ENCODE data around the gene RASGRF2. TPM values are rescaled to one million over a fixed set of nuclear protein-coding genes. Genes with fewer than 3 reads are reported as not detected.

RASGRF2 gene
- polyA plus RNA-seq, 1 donor from 2014 or later, result 0.42 TPM

DNA sequence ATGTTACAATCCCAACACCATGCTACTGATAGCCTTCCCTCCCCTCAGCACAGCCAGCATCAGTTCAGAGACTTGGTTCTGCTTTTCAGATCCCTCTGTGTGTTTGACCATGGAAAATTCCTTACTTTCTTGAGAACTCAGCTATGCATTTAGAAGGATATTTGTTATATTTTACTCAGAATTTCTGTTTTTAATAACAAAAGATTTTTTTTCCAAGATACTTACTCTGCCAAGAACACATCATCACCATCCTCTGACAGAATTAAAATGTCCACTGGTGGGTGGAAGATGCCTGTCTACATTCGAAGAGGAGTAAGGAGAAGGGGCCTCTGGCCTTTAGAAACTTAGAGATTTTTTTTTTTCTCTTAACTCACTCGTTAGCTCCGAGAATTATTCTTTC, 216.9 kb downstream of the RASGRF2 start:
- H3K4me3 ChIP-seq (ENCODE audit: low read length), result no peak overlapping the region
- H4K20me1 ChIP-seq (ENCODE audit: insufficient read depth), result no peaks in the 10 kb centered on the region
- H3K9me3 ChIP-seq (ENCODE audit: low read length), result no peaks in the 10 kb centered on the region
- no peaks in the 10 kb centered on the region for H3K27me3 ChIP-seq (ENCODE audit: insufficient read depth, low read depth, low read length)
- H3K4me2 ChIP-seq (ENCODE audit: low read length), result no peak overlapping the region
- no peaks in the 10 kb centered on the region for H3K79me2 ChIP-seq (replicated peaks; ENCODE audit: insufficient read depth, low read length)
- H2AFZ ChIP-seq (ENCODE audit: low read depth, low read length), result no peak overlapping the region
- TF ChIP-seq EZH2 (IDR thresholded peaks at IDR 0.05; ENCODE audit: borderline replicate concordance, insufficient read depth, low read length, poor library complexity, severe bottlenecking) (no peak), SMC3 (conservative IDR thresholded peaks at IDR 0.05; ENCODE audit: poor library complexity) (no peak), EP300 (conservative IDR thresholded peaks at IDR 0.05; ENCODE audit: poor library complexity, severe bottlenecking) (no peak), TAF1 (IDR thresholded peaks at IDR 0.05; ENCODE audit: low read depth) (no peak), RAD21 (conservative IDR thresholded peaks at IDR 0.05) (no peak), MXI1 (conservative IDR thresholded peaks at IDR 0.05; ENCODE audit: poor library complexity, severe bottlenecking) (no peak), REST (IDR thresholded peaks at IDR 0.05; ENCODE audit: borderline replicate concordance) (no peak), POLR2AphosphoS5 (IDR thresholded peaks at IDR 0.05) (no peak)
- TF ChIP-seq, protein P1, sequence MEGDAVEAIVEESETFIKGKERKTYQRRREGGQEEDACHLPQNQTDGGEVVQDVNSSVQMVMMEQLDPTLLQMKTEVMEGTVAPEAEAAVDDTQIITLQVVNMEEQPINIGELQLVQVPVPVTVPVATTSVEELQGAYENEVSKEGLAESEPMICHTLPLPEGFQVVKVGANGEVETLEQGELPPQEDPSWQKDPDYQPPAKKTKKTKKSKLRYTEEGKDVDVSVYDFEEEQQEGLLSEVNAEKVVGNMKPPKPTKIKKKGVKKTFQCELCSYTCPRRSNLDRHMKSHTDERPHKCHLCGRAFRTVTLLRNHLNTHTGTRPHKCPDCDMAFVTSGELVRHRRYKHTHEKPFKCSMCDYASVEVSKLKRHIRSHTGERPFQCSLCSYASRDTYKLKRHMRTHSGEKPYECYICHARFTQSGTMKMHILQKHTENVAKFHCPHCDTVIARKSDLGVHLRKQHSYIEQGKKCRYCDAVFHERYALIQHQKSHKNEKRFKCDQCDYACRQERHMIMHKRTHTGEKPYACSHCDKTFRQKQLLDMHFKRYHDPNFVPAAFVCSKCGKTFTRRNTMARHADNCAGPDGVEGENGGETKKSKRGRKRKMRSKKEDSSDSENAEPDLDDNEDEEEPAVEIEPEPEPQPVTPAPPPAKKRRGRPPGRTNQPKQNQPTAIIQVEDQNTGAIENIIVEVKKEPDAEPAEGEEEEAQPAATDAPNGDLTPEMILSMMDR (IDR thresholded peaks at IDR 0.05; ENCODE audit: poor library complexity, severe bottlenecking), result no peak
- no peaks in the 10 kb centered on the region for H3K9me2 ChIP-seq (ENCODE audit: insufficient read depth, low read length)
- H3F3A ChIP-seq (ENCODE audit: insufficient read depth, low read length, poor library complexity, severe bottlenecking), result no peaks in the 10 kb centered on the region
- no peak overlapping the region for H3K9ac ChIP-seq (ENCODE audit: low read length)
- H3K27ac ChIP-seq (ENCODE audit: low read length), result no peak overlapping the region
- no peaks in the 10 kb centered on the region for H3K36me3 ChIP-seq (ENCODE audit: insufficient read depth, low read length)

GRCh38 chr5:81179959-81180358, 219.8 kb downstream of the RASGRF2 start:
- H3K4me3 ChIP-seq (ENCODE audit: low read length), result no peak overlapping the region
- no peak overlapping the region for H3K4me2 ChIP-seq (ENCODE audit: low read length)
- H3F3A ChIP-seq (ENCODE audit: insufficient read depth, low read length, poor library complexity, severe bottlenecking), result peaks cover 5% of the 10 kb centered on the region
- no peaks in the 10 kb centered on the region for H3K9me3 ChIP-seq (ENCODE audit: low read length)
- H3K36me3 ChIP-seq (ENCODE audit: insufficient read depth, low read length), result no peaks in the 10 kb centered on the region
- no peak overlapping the region for H2AFZ ChIP-seq (ENCODE audit: low read depth, low read length)
- no peaks in the 10 kb centered on the region for H3K79me2 ChIP-seq (replicated peaks; ENCODE audit: insufficient read depth, low read length)
- no peaks in the 10 kb centered on the region for H3K9me2 ChIP-seq (ENCODE audit: insufficient read depth, low read length)
- no peaks in the 10 kb centered on the region for H4K20me1 ChIP-seq (ENCODE audit: insufficient read depth)
- TF ChIP-seq TAF1 (IDR thresholded peaks at IDR 0.05; ENCODE audit: low read depth) (no peak), SMC3 (conservative IDR thresholded peaks at IDR 0.05; ENCODE audit: poor library complexity) (no peak), REST (IDR thresholded peaks at IDR 0.05; ENCODE audit: borderline replicate concordance) (no peak), MXI1 (conservative IDR thresholded peaks at IDR 0.05; ENCODE audit: poor library complexity, severe bottlenecking) (no peak), EZH2 (IDR thresholded peaks at IDR 0.05; ENCODE audit: borderline replicate concordance, insufficient read depth, low read length, poor library complexity, severe bottlenecking) (no peak), EP300 (conservative IDR thresholded peaks at IDR 0.05; ENCODE audit: poor library complexity, severe bottlenecking) (no peak)
- TF ChIP-seq, protein P1 (IDR thresholded peaks at IDR 0.05; ENCODE audit: poor library complexity, severe bottlenecking), result no peak
- H3K27ac ChIP-seq (ENCODE audit: low read length), result no peak overlapping the region
- H3K27me3 ChIP-seq (ENCODE audit: insufficient read depth, low read depth, low read length), result no peaks in the 10 kb centered on the region
- no peak overlapping the region for H3K9ac ChIP-seq (ENCODE audit: low read length)
